Transverse colon (tissue), 4 donors: ENCODE results near the gene EIF5B.

Experiments
- EP300 ChIP-seq: sonication (generic); formaldehyde crosslinking; IDR thresholded peaks from one replicate; pipeline ENCODE4 v1.6.1; 2017; ENCODE audit warnings: antibody characterized with exemption, low read depth
- POLR2A ChIP-seq: fragments of 450-650 bp; IDR thresholded peaks from one replicate; pipeline ENCODE4 v1.6.1; 2016; ENCODE audit warnings: antibody characterized with exemption, mild to moderate bottlenecking, moderate library complexity
- POLR2AphosphoS5 ChIP-seq, 3 donors: sonication (generic); formaldehyde crosslinking; IDR thresholded peaks; one replicate each; pipeline ENCODE4 v1.6.1; 2016; ENCODE audit warnings: antibody characterized with exemption in 3 of 3
- TF ChIP-seq, protein P1 (sequence below), 5 experiments: fragments of 200-600 bp in 3 of 5; fragments of 450-650 bp in 2 of 5; sonication (generic) in 3 of 5; IDR thresholded peaks; 1 replicate in 2 of 5; 2 replicates in 3 of 5; pipeline ENCODE4 v1.5.1; 2016 to 2017; ENCODE audit warnings: antibody characterized with exemption in 5 of 5, inconsistent platforms in 3 of 5, mild to moderate bottlenecking in 2 of 5, moderate library complexity in 1 of 5

DNA sequence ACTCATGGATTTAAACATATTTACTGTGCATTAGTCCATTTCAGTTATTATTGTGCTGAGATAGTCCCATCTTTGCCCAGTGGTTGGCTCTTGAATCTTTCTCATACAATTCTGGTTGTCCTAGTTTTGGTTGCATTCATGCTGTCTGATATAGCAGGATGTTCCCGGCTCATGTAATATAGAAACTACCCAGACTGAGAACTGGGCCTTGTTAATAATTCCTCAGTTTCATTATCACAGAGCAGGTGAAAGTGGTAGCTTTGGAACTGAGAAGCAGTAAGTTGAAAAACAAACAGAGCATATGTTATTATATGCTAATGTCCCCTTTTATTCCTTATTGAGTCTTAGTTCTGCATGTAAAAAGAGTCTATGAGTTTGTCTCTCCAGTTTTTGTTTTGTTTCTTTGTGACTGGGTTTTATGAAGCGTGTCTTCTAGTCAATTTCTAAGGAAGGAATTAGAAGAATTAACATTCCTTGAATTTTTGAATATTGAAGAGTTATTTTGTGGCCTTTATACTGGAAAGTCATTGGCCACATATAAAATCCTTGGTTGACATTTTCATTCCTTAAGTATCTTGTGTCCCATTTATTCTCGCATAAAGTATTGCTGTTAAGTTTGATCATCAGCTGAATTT, 43.3 kb downstream of the EIF5B start:
- TF ChIP-seq, protein P1, sequence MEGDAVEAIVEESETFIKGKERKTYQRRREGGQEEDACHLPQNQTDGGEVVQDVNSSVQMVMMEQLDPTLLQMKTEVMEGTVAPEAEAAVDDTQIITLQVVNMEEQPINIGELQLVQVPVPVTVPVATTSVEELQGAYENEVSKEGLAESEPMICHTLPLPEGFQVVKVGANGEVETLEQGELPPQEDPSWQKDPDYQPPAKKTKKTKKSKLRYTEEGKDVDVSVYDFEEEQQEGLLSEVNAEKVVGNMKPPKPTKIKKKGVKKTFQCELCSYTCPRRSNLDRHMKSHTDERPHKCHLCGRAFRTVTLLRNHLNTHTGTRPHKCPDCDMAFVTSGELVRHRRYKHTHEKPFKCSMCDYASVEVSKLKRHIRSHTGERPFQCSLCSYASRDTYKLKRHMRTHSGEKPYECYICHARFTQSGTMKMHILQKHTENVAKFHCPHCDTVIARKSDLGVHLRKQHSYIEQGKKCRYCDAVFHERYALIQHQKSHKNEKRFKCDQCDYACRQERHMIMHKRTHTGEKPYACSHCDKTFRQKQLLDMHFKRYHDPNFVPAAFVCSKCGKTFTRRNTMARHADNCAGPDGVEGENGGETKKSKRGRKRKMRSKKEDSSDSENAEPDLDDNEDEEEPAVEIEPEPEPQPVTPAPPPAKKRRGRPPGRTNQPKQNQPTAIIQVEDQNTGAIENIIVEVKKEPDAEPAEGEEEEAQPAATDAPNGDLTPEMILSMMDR (IDR thresholded peaks at IDR 0.05), result no peak
- no peak for TF ChIP-seq POLR2A
- TF ChIP-seq POLR2AphosphoS5 (IDR thresholded peaks at IDR 0.05), result no peak
- no peak for TF ChIP-seq EP300
